ENCODE measurements around the gene PLXNA2.

The PLXNA2 gene, protein sequence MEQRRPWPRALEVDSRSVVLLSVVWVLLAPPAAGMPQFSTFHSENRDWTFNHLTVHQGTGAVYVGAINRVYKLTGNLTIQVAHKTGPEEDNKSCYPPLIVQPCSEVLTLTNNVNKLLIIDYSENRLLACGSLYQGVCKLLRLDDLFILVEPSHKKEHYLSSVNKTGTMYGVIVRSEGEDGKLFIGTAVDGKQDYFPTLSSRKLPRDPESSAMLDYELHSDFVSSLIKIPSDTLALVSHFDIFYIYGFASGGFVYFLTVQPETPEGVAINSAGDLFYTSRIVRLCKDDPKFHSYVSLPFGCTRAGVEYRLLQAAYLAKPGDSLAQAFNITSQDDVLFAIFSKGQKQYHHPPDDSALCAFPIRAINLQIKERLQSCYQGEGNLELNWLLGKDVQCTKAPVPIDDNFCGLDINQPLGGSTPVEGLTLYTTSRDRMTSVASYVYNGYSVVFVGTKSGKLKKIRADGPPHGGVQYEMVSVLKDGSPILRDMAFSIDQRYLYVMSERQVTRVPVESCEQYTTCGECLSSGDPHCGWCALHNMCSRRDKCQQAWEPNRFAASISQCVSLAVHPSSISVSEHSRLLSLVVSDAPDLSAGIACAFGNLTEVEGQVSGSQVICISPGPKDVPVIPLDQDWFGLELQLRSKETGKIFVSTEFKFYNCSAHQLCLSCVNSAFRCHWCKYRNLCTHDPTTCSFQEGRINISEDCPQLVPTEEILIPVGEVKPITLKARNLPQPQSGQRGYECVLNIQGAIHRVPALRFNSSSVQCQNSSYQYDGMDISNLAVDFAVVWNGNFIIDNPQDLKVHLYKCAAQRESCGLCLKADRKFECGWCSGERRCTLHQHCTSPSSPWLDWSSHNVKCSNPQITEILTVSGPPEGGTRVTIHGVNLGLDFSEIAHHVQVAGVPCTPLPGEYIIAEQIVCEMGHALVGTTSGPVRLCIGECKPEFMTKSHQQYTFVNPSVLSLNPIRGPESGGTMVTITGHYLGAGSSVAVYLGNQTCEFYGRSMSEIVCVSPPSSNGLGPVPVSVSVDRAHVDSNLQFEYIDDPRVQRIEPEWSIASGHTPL (N-terminal part only)

DNA sequence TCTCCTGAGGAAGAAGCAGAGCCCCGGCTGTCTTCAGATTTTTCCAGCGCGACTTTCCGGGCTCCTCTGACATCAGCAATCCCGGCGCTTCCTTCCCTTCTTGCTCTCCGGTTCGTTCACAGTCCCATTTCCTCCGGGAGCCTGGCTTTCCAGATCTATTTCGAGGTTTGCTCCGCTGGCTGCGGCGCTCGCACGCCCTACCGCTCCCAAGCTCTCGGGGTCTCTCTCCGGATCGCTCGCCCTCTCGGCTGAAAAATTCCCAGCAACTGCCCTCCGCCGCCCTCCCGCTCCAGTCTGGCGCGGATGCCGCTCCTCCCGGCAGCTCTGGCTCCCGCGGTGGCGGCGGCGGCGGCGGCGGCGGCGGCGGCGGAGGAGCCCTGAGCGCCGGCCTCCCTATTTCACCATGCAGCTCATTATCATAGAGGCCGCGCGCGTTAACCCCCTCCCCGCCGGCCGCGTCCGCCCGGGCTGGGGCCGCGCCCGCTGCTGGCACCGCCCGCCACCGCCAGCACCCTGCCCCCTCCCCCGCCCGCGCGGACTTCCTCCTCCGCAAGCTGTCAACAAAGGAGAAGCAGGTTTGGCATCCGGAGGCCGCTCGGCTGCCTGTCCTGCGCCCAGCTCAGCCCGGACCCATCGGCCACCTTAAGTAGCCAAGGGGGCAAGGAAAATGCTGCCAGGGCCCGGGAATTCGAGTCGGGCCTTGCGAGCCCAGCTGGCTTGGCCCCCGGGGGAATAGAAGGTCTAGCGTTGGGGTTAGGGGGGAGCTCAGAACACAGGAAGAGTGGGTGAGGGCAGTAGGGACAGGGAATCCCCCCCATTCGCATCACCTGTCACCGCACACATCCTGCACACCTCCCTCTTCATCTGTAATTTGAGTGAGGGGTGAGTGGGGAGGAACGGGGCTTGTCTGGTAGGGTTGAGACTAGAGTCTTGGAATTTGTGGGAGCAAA lies at the start of gene PLXNA2:
TSS of gene PLXNA2 (minus strand) at position 418 of the 950 bp plus-strand sequence. CDS start 26,462 bp downstream, outside the sequence.
- DNase-seq: peak; percentile 69

GRCh38 chr1:208292908-208293307 lies 48.7 kb upstream of the PLXNA2 start:
- no peak for DNase-seq

DNA sequence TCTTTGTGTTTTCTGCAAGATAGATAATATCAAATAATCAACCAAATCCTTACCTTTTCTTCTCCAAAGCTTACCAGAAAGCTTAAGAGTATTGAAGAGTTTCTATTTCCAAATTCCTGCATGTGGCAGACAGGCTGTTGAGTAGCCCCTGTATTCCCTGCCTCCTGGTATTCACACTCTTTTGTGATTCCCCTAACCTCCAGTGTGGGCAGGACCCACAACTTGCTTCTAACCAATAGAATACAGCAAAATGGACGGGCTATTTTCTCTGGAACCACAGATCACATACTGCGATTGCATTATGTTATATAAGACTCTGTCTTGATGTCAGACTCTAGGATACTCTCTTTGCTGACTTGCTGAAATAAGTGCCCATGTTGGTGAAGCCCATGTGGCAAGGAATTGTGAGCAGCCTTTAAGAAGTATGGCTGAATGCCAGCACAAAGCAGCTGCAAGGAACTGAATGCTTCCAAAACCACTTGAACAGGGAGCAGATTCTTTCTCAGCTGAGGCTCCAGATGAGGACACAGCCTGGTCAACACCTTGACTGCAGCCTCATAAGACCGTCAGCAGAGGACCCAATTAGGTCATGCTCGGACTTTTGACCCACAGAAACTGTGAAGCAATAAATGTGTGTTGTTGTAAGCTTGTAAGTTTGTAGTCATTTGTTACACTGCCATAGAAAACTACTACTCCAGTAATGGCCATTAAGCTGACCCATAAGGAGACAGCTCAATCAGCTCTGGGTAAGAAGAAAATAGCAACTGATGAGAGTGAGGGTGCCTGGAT lies 47.9 kb upstream of the PLXNA2 start:
- no peak for DNase-seq

GRCh38 chr1:208291129-208291528 lies 46.9 kb upstream of the PLXNA2 start:
- DNase-seq: no peak

GRCh38 chr1:208289716-208290115 lies 45.5 kb upstream of the PLXNA2 start:
- no peak for DNase-seq

DNA sequence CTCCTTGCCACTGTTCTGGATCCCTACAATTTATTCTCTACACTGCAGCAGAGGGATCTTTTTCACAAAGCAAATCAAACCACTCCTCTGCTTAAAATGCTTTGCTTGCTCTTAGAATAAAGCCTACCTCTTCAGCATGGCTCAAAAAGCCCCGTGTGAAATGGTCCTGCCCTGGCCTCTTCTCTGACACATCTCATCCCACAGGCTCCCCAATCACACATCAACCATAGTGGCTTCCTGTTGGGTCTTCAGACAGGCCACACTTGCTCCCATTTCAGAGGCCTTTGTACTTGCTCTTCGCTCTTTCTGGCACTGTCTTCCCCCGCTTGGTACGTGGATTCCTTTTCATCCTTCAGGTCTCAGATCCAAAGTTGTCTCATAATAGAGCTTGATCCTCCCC lies 44.3 kb upstream of the PLXNA2 start:
- no peak for DNase-seq

DNA sequence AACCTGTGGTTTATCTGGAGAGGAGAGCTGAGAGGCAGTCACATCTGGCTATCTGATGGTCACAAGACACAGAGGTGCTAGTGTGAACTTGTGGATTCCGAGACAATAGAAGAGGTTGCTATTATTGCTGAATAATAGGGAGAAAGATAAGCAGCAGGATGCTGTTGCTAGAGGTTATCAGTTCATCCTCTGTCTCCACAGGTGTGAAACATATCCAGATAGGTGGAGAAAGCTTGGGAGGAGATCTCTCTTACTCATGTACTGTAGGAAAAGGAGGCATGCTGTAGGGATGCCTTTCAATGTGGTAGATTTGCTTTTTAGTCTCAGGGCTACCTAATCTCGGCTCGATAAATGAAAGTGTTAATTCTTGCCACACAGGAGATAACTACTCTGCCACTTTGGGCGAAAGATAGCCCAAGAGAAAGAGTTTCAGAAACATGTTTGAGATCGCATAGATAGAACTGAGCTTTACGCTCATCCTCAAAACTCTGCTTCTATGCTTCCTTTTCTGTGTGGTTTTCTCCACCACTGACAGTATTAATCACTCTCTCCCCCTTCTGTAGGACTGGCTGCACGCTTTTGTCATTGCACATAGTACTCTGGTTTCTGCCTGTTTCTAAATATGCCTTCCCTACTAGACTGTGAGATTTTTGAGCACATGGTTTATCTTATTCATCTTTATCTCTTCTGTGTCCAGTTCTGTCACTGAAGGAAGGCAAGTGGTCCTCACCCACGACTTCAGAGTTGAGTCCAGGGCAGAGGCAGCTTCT lies 36.7 kb upstream of the PLXNA2 start:
- DNase-seq: peak; percentile 5

DNA sequence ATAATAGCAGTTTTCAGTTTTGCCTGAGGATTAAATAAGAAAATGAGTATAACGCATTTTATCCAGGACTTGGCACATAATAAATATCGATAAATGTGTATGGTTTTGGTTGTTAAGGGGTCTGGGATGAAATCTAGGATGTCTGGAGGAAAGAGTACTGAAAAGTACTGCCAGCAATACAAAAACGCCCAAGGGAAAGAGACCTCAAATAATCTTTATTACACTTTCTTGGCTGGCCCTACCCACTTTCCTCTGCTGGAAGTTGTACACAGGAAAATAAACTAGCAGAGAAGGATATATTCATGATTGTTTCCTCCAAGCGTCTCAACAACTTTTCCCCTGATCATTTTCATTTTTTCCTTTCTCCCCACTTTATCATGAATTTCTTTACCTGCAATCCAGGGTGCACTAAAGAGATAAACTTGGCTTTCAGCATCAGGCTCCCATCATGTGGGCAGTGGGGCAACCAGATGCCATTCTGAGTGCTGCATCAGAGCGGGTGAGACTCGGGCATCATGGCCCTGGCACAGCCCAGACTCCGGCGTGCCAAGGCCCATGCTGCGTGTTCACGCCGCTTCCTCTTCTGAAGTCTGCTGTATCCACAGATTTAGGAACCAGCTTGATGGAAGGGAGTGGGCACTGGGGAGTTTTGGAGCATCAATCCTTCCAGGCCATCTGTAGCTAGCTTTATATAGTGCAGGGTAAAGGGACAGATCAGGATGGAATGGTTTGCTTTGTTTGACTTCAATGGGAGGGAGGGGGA lies 35.8 kb upstream of the PLXNA2 start:
- no peak for DNase-seq

- no peak for DNase-seq
These were observed 34.5 kb upstream of the PLXNA2 start for GRCh38 chr1:208278638-208279037.

DNA sequence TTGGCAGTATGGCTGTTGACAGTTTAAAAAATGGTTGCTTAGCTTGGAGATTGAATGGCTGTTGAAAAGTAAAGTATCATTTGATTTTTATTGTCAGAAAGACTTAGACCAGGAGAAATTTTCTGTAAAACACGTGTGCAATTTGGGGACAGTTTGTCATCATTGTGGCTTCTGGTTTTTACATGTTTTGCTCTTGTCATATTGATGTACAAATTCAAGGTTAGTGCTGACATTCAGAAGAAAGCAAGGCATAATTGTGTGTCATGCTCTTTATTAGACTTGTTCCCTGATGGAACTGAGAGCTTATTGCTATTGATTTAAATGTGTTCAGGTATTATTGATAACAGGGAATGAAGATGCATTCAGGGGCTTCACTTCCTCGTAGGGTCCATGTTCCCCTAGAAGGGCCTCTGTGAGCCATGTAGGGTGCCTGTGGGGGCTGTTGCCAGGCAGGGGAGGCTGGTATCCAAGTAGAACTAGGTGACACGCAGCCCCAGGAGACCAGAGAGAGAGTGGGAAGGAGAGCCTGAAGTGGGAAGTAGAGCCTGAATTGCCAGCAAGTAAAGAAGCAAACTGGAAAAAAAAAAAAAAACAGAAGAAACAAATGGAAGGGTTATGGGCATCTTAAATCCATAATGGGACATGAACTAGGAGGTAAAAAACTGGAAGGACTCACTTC lies 32.7 kb upstream of the PLXNA2 start:
- DNase-seq: no peak

DNA sequence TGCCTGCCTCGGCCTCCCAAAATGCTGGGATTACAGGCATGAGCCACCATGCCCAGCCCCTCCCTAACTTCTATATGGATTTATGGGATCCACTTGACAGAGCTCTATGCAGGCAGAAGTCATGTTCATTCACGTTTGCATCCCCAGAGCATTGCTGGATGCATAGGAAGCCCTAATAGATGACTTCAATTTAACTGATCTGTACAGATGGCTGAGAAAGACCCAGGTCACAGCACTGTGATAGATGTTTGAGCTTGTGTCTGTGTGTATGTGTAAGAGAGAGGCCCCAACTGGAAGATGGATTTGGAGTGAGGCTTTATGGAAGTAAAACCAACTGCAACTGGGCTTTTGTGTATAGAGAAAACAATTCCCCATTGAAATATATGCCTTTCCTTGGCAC lies 30.9 kb upstream of the PLXNA2 start:
- no peak for DNase-seq

DNA sequence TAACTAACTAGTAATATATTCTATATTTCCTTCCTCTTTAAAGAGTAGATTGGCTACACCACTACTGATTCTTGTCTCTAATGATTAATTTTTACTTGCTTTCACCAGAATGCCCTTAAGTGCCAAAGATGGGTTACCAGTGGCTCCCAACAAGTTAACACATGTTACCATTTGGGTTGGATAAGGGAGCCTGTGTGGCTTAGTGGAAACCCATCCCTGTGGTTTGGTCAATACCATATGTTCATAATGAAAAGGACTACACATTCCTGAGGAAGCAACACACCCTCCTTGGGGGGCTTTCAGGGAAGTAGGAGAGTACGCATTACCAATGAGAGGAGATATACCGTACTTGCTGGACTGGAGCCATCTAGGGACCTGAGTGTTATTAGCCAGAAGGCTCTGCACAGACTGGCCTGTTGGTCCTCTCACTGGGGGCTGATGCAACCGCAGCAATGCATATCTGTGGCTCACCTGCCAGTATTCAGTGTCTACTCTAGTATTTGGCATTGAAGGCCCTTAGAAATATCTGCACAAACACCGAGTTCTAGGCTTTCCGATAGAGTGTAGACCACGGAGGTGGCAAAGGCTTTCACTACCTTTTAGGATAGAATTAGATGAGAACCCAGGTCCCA lies 29.3 kb upstream of the PLXNA2 start:
- DNase-seq: no peak

DNA sequence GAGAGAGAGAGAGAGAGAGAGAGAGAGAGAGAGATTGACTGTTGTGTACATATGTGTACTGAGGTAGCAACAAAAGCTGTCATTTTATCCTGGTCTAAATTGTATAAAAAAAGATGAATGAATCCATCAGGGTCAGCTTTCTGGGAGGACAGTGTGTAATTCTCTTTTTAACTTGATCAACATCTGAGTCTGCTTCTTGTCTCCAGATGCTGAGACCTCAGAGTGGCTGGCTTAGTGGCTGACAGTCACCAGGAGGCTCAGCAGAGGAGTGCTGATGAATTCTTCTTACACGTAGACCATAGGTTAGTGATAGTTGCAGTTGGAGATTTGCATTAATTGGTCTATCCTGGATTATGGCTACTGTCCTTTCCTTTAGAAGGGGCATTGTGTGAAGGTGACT lies 28.5 kb upstream of the PLXNA2 start:
- DNase-seq: no peak

- DNase-seq: no peak
These were observed 28.1 kb upstream of the PLXNA2 start for GRCh38 chr1:208272311-208272710.

GRCh38 chr1:208271236-208271635 lies 27.1 kb upstream of the PLXNA2 start:
- no peak for DNase-seq

DNA sequence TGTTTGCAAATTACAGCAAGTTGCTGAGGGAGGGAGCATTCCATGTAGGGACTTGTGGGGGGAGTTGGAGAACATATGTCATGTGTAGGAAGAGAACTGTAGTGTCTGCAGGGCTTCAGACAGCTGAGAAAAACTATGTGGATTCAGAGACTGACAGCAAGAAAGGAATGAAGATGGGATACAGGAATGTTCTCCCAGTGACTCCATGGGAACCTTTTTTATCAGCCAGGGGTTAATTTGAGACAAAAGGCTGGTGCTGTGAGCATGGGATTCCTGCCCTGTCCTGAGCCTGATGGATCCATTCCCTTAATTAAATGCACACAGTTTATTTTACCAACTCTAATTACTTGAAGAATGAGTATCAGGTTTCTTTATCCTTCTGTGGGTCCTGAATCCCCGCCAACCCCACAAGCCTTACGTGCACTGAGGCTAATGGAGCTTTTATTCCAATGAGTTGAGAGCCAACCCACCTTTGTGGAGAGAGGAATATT lies 26.5 kb upstream of the PLXNA2 start:
- no peak for DNase-seq

- DNase-seq: no peak
These were observed 25.1 kb upstream of the PLXNA2 start for GRCh38 chr1:208269338-208269666.

- DNase-seq: no peak
These were observed 24.6 kb upstream of the PLXNA2 start for GRCh38 chr1:208268541-208269337.

Measured in MV-4-11 (cell line).